Liver (tissue), 3 donors: ENCODE data around the gene CNKSR3.

Experiments
- FOXA1 ChIP-seq: IDR thresholded peaks from 2 replicates; pipeline ENCODE4 v1.6.1; 2016; ENCODE audit warnings: antibody characterized with exemption
- GABPA ChIP-seq, 2 donors: IDR thresholded peaks in 1 of 2; conservative IDR thresholded peaks in 1 of 2; 2 replicates each; pipeline ENCODE4 v1.6.1; 2016; ENCODE audit warnings: antibody characterized with exemption in 2 of 2, mild to moderate bottlenecking in 1 of 2, moderate library complexity in 1 of 2
- YY1 ChIP-seq: IDR thresholded peaks from 2 replicates; pipeline ENCODE4 v1.6.1; 2016; ENCODE audit warnings: antibody characterized with exemption, mild to moderate bottlenecking
- TF ChIP-seq, protein P1 (sequence below): fragments of 150-350 bp; IDR thresholded peaks from 2 replicates; pipeline ENCODE4 v1.5.1; 2017; ENCODE audit warnings: improper control_type of control experiment, low read depth, low read length; ENCODE audit not compliant: missing input control
- TF ChIP-seq, protein P2 (sequence below): IDR thresholded peaks from 2 replicates; pipeline ENCODE4 v1.6.1; 2016; ENCODE audit warnings: antibody characterized with exemption, mild to moderate bottlenecking
- TF ChIP-seq, protein P3 (sequence below): IDR thresholded peaks from 2 replicates; pipeline ENCODE4 v1.6.1; 2016; ENCODE audit warnings: antibody characterized with exemption
- TF ChIP-seq, protein P4 (sequence below): IDR thresholded peaks from 2 replicates; pipeline ENCODE4 v1.6.1; 2016; ENCODE audit warnings: antibody characterized with exemption
- donor health status: healthy.
- donor health status: healthy.

DNA sequence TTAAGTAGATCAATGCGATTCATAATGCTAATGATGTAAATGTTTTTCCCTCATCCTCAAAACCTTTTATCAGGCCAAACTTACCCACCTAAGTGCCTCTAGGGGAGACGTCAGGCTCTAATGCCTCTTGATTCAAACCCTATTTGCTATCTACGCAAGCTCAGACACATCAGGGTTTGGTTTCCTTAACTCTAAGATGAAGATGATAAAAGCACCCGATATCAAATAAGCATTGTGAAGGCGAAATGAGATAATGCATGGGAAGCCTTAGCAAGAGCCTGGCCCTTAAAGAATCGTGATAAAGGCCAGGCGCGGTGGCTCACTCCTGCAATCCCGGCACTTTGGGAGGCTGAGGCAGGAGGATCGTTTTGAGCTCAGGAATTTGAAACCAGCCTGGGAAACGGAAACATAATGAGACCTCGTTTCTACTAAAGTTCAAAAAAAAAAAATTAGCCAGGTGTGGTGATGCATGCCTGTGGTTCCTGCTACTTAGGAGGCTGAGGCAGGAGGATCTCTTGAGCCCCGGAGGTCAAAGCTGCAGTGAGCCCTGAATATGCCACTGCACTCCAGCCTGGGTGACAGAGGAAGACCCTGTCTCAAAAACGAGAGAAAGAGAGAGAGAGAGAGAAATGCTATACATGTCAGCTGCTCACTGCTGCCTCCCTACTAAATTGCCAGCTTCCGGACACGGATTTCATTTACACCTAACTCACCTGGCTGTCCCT is 13.5 kb downstream of the CNKSR3 start:
- TF ChIP-seq, protein P1, sequence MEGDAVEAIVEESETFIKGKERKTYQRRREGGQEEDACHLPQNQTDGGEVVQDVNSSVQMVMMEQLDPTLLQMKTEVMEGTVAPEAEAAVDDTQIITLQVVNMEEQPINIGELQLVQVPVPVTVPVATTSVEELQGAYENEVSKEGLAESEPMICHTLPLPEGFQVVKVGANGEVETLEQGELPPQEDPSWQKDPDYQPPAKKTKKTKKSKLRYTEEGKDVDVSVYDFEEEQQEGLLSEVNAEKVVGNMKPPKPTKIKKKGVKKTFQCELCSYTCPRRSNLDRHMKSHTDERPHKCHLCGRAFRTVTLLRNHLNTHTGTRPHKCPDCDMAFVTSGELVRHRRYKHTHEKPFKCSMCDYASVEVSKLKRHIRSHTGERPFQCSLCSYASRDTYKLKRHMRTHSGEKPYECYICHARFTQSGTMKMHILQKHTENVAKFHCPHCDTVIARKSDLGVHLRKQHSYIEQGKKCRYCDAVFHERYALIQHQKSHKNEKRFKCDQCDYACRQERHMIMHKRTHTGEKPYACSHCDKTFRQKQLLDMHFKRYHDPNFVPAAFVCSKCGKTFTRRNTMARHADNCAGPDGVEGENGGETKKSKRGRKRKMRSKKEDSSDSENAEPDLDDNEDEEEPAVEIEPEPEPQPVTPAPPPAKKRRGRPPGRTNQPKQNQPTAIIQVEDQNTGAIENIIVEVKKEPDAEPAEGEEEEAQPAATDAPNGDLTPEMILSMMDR: no peak
- TF ChIP-seq, protein P2, sequence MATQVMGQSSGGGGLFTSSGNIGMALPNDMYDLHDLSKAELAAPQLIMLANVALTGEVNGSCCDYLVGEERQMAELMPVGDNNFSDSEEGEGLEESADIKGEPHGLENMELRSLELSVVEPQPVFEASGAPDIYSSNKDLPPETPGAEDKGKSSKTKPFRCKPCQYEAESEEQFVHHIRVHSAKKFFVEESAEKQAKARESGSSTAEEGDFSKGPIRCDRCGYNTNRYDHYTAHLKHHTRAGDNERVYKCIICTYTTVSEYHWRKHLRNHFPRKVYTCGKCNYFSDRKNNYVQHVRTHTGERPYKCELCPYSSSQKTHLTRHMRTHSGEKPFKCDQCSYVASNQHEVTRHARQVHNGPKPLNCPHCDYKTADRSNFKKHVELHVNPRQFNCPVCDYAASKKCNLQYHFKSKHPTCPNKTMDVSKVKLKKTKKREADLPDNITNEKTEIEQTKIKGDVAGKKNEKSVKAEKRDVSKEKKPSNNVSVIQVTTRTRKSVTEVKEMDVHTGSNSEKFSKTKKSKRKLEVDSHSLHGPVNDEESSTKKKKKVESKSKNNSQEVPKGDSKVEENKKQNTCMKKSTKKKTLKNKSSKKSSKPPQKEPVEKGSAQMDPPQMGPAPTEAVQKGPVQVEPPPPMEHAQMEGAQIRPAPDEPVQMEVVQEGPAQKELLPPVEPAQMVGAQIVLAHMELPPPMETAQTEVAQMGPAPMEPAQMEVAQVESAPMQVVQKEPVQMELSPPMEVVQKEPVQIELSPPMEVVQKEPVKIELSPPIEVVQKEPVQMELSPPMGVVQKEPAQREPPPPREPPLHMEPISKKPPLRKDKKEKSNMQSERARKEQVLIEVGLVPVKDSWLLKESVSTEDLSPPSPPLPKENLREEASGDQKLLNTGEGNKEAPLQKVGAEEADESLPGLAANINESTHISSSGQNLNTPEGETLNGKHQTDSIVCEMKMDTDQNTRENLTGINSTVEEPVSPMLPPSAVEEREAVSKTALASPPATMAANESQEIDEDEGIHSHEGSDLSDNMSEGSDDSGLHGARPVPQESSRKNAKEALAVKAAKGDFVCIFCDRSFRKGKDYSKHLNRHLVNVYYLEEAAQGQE: no peak
- TF ChIP-seq GABPA (IDR thresholded peaks at IDR 0.05 in 1 of 2, conservative IDR thresholded peaks at IDR 0.05 in 1 of 2) (no peak), YY1 (no peak), FOXA1 (no peak)
- TF ChIP-seq, protein P3, sequence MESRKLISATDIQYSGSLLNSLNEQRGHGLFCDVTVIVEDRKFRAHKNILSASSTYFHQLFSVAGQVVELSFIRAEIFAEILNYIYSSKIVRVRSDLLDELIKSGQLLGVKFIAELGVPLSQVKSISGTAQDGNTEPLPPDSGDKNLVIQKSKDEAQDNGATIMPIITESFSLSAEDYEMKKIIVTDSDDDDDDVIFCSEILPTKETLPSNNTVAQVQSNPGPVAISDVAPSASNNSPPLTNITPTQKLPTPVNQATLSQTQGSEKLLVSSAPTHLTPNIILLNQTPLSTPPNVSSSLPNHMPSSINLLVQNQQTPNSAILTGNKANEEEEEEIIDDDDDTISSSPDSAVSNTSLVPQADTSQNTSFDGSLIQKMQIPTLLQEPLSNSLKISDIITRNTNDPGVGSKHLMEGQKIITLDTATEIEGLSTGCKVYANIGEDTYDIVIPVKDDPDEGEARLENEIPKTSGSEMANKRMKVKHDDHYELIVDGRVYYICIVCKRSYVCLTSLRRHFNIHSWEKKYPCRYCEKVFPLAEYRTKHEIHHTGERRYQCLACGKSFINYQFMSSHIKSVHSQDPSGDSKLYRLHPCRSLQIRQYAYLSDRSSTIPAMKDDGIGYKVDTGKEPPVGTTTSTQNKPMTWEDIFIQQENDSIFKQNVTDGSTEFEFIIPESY: no peak
- TF ChIP-seq, protein P4, sequence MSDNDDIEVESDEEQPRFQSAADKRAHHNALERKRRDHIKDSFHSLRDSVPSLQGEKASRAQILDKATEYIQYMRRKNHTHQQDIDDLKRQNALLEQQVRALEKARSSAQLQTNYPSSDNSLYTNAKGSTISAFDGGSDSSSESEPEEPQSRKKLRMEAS: no peak
